Immature natural killer cell (primary cell): Measurements from ENCODE around the gene HSPD1. TPM values are rescaled to one million over a fixed set of nuclear protein-coding genes. Genes with fewer than 3 reads are reported as not detected.

Experiments
- DNase-seq, 3 donors: peaks; one replicate each; pipeline ENCODE4 v3.0.0; 2022; ENCODE audit warnings: mixed read lengths in 1 of 3
- H3K27ac Mint-ChIP-seq, 6 donors: one replicate each; pipeline ENCODE4 v1.8.0; 2020; ENCODE audit warnings: mixed read lengths in 6 of 6, mild to moderate bottlenecking in 5 of 6, inconsistent platforms in 4 of 6, moderate library complexity in 3 of 6
- H3K27me3 Mint-ChIP-seq, 3 donors: one replicate each; pipeline ENCODE4 v1.8.0; 2020 to 2021; ENCODE audit warnings: low read depth in 3 of 3, mild to moderate bottlenecking in 3 of 3, mixed read lengths in 3 of 3, moderate library complexity in 3 of 3, inconsistent platforms in 1 of 3
- H3K36me3 Mint-ChIP-seq, 3 donors: one replicate each; pipeline ENCODE4 v1.8.0; 2020; ENCODE audit warnings: mixed read lengths in 3 of 3, inconsistent platforms in 2 of 3, mild to moderate bottlenecking in 2 of 3
- H3K4me1 Mint-ChIP-seq, 2 donors: one replicate each; pipeline ENCODE4 v1.8.0; 2020; ENCODE audit warnings: inconsistent platforms in 2 of 2, mild to moderate bottlenecking in 2 of 2, mixed read lengths in 2 of 2, moderate library complexity in 1 of 2
- H3K4me3 Mint-ChIP-seq, 5 donors: one replicate each; pipeline ENCODE4 v1.8.0; 2020; ENCODE audit warnings: mild to moderate bottlenecking in 5 of 5, mixed read lengths in 5 of 5, inconsistent platforms in 3 of 5, moderate library complexity in 3 of 5
- H3K9me3 Mint-ChIP-seq, 6 donors: one replicate each; pipeline ENCODE4 v1.8.0; 2020; ENCODE audit warnings: mild to moderate bottlenecking in 6 of 6, mixed read lengths in 6 of 6, inconsistent platforms in 4 of 6, moderate library complexity in 3 of 6
- polyA plus RNA-seq, 3 donors: library from polyadenylated mRNA; unstranded; fragments of 300-500 nt; fragmentation: Illumina TruSeq; gene quantifications; one replicate each; pipeline ENCODE4 v1.2.3, GENCODE V29; 2021

The HSPD1 gene
- polyA plus RNA-seq, 3 donors from 2014 or later = 50.7 to 77.3 (median 52.2) TPM

DNA sequence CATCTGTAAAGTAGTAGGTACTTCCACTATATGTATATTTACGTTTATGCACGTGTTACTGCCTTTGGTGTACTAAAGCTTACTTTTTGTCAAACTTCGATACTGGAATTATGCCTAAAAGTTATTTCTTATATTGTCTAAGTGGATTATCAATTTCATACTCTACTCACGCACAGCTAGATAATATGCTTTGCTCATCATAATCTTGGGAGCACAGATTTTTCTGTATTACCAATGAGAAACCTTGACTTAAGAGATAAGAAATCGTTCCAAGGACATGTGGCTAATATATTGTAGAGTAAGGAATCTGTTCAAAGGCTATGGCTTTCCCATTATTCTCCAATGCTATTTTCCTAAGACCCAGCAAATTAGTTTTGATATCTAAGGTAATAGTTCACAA is 7.0 kb upstream of the HSPD1 start:
- Mint-ChIP-seq H3K36me3 (peaks cover 0 to 4% (median 2%) of the 10 kb centered on the region in 3 donors), H3K27me3 (no peaks in the 10 kb centered on the region), H3K4me1 (peaks cover 10 to 12% of the 10 kb centered on the region in 2 donors), H3K4me3 (no peak overlapping the region), H3K27ac (peak overlapping the region in 1 of 6 donors; percentile 10), H3K9me3 (no peaks in the 10 kb centered on the region)
- DNase-seq = no peak

DNA sequence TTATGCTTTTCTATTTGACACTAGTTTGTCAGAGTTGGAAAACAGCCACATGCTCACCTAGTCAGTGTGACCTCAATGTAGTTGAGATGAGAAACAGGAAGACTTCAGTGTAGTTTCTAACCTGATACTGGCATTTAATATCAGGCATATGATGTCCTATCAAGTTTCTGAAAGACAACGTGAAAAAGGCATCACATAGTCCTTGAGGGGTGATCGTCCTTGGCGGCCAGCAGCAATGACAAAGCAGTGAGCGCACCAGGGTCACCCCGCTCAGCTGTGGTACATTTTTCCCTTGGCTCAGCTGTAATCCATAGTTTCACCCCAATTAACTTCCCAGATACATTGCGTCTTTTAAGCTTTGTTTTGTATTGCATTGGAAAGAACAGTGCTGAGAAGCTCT is 4.9 kb upstream of the HSPD1 start:
- no peaks in the 10 kb centered on the region for H3K9me3 Mint-ChIP-seq
- H3K27ac Mint-ChIP-seq = peak overlapping the region in 3 of 6 donors; percentile 34 to 75 (median 37)
- peaks cover 0 to 4% (median 2%) of the 10 kb centered on the region in 3 donors for H3K36me3 Mint-ChIP-seq
- H3K4me3 Mint-ChIP-seq = no peak overlapping the region
- peaks cover 24 to 26% of the 10 kb centered on the region in 2 donors for H3K4me1 Mint-ChIP-seq
- DNase-seq = no peak
- peaks cover 4 to 9% (median 7%) of the 10 kb centered on the region in 3 donors for H3K27me3 Mint-ChIP-seq

DNA sequence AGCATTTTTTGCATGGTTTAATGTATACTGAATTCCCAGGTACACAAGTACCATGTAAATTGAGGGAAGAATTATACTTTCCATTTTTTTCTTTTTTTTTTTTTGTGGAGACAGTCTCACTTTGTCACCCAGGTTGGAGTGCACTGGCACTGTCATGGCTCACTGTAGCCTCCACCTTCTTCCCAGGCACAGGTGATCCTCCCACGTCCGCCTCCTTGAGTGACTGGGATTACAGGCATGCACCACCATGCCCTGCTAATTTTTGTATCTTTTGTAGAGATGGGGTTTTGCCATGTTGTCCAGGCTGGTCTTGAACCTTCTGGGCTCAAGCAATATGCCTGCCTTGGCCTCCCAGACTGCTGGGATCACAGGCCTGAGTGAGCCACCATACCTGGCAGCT is 4.4 kb upstream of the HSPD1 start:
- DNase-seq = no peak
- peaks cover 4 to 12% (median 10%) of the 10 kb centered on the region in 3 donors for H3K27me3 Mint-ChIP-seq
- H3K27ac Mint-ChIP-seq = peak overlapping the region in 3 of 6 donors; percentile 12 to 75 (median 37)
- H3K4me3 Mint-ChIP-seq = no peak overlapping the region
- H3K4me1 Mint-ChIP-seq = peaks cover 27 to 28% of the 10 kb centered on the region in 2 donors
- H3K9me3 Mint-ChIP-seq = no peaks in the 10 kb centered on the region
- peaks cover 0 to 4% (median 2%) of the 10 kb centered on the region in 3 donors for H3K36me3 Mint-ChIP-seq

DNA sequence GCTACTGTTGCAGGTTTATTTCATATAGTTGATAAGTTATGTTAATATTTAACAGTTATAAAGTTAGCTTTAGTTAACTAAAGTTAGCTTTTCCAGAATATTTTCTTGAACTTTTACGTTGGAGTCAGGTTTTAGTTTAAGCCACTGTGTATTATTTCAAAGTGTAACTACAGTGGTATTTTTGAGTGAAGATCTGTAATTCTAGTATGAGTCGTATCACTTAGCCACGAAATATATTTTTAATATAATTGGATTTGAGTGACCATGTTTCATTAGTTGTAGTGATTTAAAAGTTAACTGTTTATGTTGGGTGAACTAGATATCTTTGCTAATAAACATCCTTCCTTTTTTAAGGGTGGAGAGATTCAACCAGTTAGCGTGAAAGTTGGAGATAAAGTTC is 3.0 kb upstream of the HSPD1 start:
- H3K36me3 Mint-ChIP-seq = peaks cover 0 to 4% (median 2%) of the 10 kb centered on the region in 3 donors
- H3K9me3 Mint-ChIP-seq = no peaks in the 10 kb centered on the region
- DNase-seq = no peak
- peaks cover 40 to 41% of the 10 kb centered on the region in 2 donors for H3K4me1 Mint-ChIP-seq
- peaks cover 5 to 17% (median 13%) of the 10 kb centered on the region in 3 donors for H3K27me3 Mint-ChIP-seq
- peak overlapping the region in 5 of 6 donors; percentile 17 to 79 (median 61) for H3K27ac Mint-ChIP-seq
- peak overlapping the region in 3 of 5 donors; percentile 11 to 97 (median 60) for H3K4me3 Mint-ChIP-seq

DNA sequence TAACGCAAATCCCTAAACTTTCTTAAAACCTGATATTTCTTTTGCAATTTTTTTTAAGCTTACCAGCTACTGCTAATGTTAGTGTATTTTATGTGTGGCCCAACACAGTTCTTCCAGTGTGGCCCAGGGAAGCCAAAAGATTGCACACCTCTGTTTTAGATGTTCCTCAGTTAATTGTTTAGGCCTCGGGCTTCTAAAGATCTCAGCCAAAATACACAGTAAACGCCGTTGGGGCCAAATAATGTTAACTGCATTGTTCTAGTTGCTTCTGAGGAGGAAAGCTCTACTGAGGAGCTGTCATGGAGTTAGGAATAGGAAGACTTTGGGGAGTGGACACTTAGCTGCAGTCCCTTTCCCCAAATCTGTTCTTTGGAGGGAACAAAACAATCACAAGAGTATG is 2.6 kb upstream of the HSPD1 start:
- H3K27me3 Mint-ChIP-seq = peaks cover 5 to 17% (median 13%) of the 10 kb centered on the region in 3 donors
- no peaks in the 10 kb centered on the region for H3K9me3 Mint-ChIP-seq
- no peak for DNase-seq
- H3K4me3 Mint-ChIP-seq = peak overlapping the region; percentile 11 to 97 (median 43)
- peak overlapping the region; percentile 12 to 79 (median 46) for H3K27ac Mint-ChIP-seq
- peaks cover 42 to 46% of the 10 kb centered on the region in 2 donors for H3K4me1 Mint-ChIP-seq
- peaks cover 0 to 4% (median 2%) of the 10 kb centered on the region in 3 donors for H3K36me3 Mint-ChIP-seq

GRCh38 chr2:197500503-197501131 is 977 bp upstream of the HSPD1 start:
- H3K9me3 Mint-ChIP-seq = no peaks in the 10 kb centered on the region
- H3K36me3 Mint-ChIP-seq = peaks cover 4 to 11% (median 6%) of the 10 kb centered on the region in 3 donors
- H3K4me1 Mint-ChIP-seq = peaks cover 45 to 62% of the 10 kb centered on the region in 2 donors
- peak overlapping the region; percentile 79 to 98 (median 97) for H3K27ac Mint-ChIP-seq
- peak; percentile 9 to 26 (median 15) for DNase-seq
- H3K27me3 Mint-ChIP-seq = peaks cover 5 to 17% (median 13%) of the 10 kb centered on the region in 3 donors
- peak overlapping the region; percentile 84 to 97 (median 94) for H3K4me3 Mint-ChIP-seq

- H3K36me3 Mint-ChIP-seq = peaks cover 9 to 13% (median 9%) of the 10 kb centered on the region in 3 donors
- H3K4me3 Mint-ChIP-seq = peak overlapping the region; percentile 84 to 97 (median 94)
- peak overlapping the region; percentile 79 to 98 (median 97) for H3K27ac Mint-ChIP-seq
- H3K27me3 Mint-ChIP-seq = peaks cover 5 to 17% (median 13%) of the 10 kb centered on the region in 3 donors
- no peaks in the 10 kb centered on the region for H3K9me3 Mint-ChIP-seq
- H3K4me1 Mint-ChIP-seq = peaks cover 45 to 67% of the 10 kb centered on the region in 2 donors
- peak; percentile 52 to 61 (median 54) for DNase-seq
Measured at GRCh38 chr2:197498937-197499593, 575 bp downstream of the HSPD1 start.

DNA sequence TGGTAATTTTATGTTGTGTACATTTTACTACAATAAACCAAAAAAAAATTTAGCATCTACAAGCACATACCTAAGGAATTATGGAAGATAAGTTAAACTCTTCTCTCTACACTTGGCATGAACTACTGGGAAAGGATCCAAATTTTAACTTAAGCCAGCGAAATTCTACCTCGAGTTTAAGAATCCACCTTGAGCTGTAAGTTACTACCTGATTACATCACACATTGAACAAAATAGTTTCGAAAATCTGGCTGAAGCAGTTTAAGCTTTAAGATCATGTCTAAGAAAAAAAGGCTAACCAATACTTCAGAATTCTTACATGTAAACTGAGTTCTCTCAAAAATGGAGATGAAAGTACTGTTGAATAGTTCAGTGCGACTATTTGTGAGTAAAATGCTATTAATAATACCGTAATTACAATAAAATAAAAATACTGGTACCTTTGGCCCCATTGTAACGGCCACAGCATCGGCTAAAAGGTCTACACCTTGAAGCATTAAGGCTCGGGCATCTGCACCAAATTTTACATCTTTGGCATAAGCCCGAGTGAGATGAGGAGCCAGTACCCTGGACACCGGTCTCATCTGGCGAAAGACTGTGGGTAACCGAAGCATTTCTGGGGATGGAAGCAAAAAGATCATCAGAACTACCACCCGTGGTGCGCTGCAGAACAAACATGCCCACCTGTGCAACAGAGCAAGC is 1.3 kb downstream of the HSPD1 start:
- H3K36me3 Mint-ChIP-seq = peaks cover 9 to 13% (median 9%) of the 10 kb centered on the region in 3 donors
- peaks cover 45 to 67% of the 10 kb centered on the region in 2 donors for H3K4me1 Mint-ChIP-seq
- no peak for DNase-seq
- H3K9me3 Mint-ChIP-seq = no peaks in the 10 kb centered on the region
- peak overlapping the region; percentile 84 to 97 (median 94) for H3K4me3 Mint-ChIP-seq
- peak overlapping the region; percentile 79 to 98 (median 97) for H3K27ac Mint-ChIP-seq
- H3K27me3 Mint-ChIP-seq = peaks cover 5 to 17% (median 13%) of the 10 kb centered on the region in 3 donors

DNA sequence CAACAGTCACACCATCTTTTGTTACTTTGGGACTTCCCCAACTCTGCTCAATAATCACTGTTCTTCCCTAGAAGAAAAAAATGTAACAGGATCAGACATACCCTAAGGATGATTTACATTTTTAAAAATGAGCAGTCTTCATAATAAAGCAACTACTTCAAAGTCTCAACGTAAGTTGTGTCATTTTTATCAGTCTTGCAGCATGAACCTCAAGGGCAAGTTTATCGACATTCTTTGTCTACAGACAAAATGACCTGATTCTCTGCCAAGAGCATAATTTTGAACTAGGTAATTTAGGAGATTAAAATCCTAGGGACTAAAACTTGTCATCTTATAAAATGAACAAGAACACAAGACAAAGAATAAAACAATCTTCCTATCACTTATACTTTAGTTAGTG is 2.3 kb downstream of the HSPD1 start:
- Mint-ChIP-seq H3K27me3 (peaks cover 5 to 17% (median 13%) of the 10 kb centered on the region in 3 donors), H3K27ac (peak overlapping the region in 4 of 6 donors; percentile 45 to 97 (median 78)), H3K4me1 (peaks cover 42 to 62% of the 10 kb centered on the region in 2 donors), H3K4me3 (peak overlapping the region in 1 of 5 donors; percentile 97), H3K9me3 (no peaks in the 10 kb centered on the region), H3K36me3 (peaks cover 9 to 19% (median 15%) of the 10 kb centered on the region in 3 donors)
- DNase-seq = no peak

- no peaks in the 10 kb centered on the region for H3K9me3 Mint-ChIP-seq
- H3K4me1 Mint-ChIP-seq = peaks cover 35 to 56% of the 10 kb centered on the region in 2 donors
- DNase-seq = no peak
- H3K27ac Mint-ChIP-seq = peak overlapping the region in 2 of 6 donors; percentile 33 to 62
- H3K4me3 Mint-ChIP-seq = no peak overlapping the region
- H3K27me3 Mint-ChIP-seq = peaks cover 5 to 17% (median 13%) of the 10 kb centered on the region in 3 donors
- H3K36me3 Mint-ChIP-seq = peaks cover 9 to 19% (median 15%) of the 10 kb centered on the region in 3 donors
Measured at GRCh38 chr2:197496695-197497094, 2.9 kb downstream of the HSPD1 start.

- Mint-ChIP-seq H3K4me3 (no peak overlapping the region), H3K27me3 (peaks cover 5 to 17% (median 13%) of the 10 kb centered on the region in 3 donors), H3K4me1 (peaks cover 24 to 45% of the 10 kb centered on the region in 2 donors), H3K9me3 (no peaks in the 10 kb centered on the region), H3K27ac (no peak overlapping the region), H3K36me3 (peaks cover 9 to 21% (median 15%) of the 10 kb centered on the region in 3 donors)
- DNase-seq = no peak
Measured at GRCh38 chr2:197495433-197496134, 4.1 kb downstream of the HSPD1 start.

DNA sequence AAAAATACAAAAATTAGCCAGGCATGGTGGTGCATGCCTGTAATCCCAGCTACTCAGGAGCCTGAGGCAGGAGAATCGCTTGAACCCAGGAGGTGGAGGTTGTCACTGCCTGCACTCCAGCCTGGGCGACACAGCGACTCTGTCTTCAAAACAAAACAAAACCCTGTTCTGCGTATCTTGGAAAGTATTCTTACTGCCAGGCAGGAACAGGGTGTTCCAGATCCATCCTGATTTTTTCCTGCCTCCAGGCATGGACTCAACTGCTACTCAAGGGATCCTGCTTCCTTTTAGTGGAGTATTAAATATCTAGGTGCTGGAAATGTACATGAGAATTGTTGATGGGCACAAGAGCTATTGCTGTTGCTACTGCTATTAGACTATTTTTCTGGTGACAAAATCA is 12.3 kb downstream of the HSPD1 start:
- Mint-ChIP-seq H3K36me3 (peaks cover 12 to 47% (median 12%) of the 10 kb centered on the region in 3 donors), H3K27ac (peak overlapping the region in 3 of 6 donors; percentile 5 to 34 (median 24)), H3K9me3 (peaks cover 0 to 11% (median 1%) of the 10 kb centered on the region in 6 donors), H3K4me1 (no peaks in the 10 kb centered on the region), H3K27me3 (no peaks in the 10 kb centered on the region), H3K4me3 (no peak overlapping the region)
- DNase-seq = no peak

- Mint-ChIP-seq H3K36me3 (peaks cover 12 to 48% (median 12%) of the 10 kb centered on the region in 3 donors), H3K9me3 (peaks cover 0 to 11% (median 1%) of the 10 kb centered on the region in 6 donors), H3K27me3 (no peaks in the 10 kb centered on the region), H3K4me1 (no peaks in the 10 kb centered on the region), H3K4me3 (no peak overlapping the region), H3K27ac (peak overlapping the region in 3 of 6 donors; percentile 62 to 64 (median 64))
- DNase-seq = no peak
Measured at GRCh38 chr2:197486175-197486574, 13.5 kb downstream of the HSPD1 start.
